GM12878 (cell line): ENCODE data around the gene NHEJ1. TPM values are rescaled to one million over a fixed set of nuclear protein-coding genes. Genes with fewer than 3 reads are reported as not detected.

ENCODE experiments used
- BACH1 ChIP-seq: fragments of 450-650 bp; IDR thresholded peaks from 2 replicates; pipeline ENCODE4 v1.6.1; 2017; ENCODE audit warnings: mild to moderate bottlenecking, borderline replicate concordance
- BHLHE40 ChIP-seq, 2 experiments: fragments of 450-650 bp in 1 of 2; IDR thresholded peaks; 2 replicates each; pipeline ENCODE4 v1.6.1; 2011 to 2017; ENCODE audit warnings: low read depth in 2 of 2, borderline replicate concordance in 1 of 2, improper control_type of control experiment in 1 of 2, low read length in 1 of 2, mild to moderate bottlenecking in 1 of 2
- CHD1 ChIP-seq: IDR thresholded peaks from 2 replicates; pipeline ENCODE4 v1.6.1; 2012; ENCODE audit warnings: low read depth, low read length, improper control_type of control experiment
- EGR1 ChIP-seq, 2 experiments: IDR thresholded peaks; 1 replicate in 1 of 2; 2 replicates in 1 of 2; pipeline ENCODE4 v1.6.1; 2011 to 2012; ENCODE audit warnings: low read depth in 2 of 2, low read length in 2 of 2, borderline replicate concordance in 1 of 2, mild to moderate bottlenecking in 1 of 2, moderate library complexity in 1 of 2
- HDAC2 ChIP-seq: fragments of 200-600 bp; sonication (generic); IDR thresholded peaks from 2 replicates; pipeline ENCODE4 v1.6.1; 2017
- HDAC6 ChIP-seq: fragments of 200-600 bp; sonication (generic); IDR thresholded peaks from one replicate; pipeline ENCODE4 v1.8.0; 2017; ENCODE audit warnings: antibody characterized with exemption; ENCODE audit not compliant: unreplicated experiment
- HSF1 ChIP-seq: fragments of 150-350 bp; IDR thresholded peaks from 2 replicates; pipeline ENCODE4 v1.6.1; 2014; ENCODE audit warnings: mild to moderate bottlenecking, low read depth, low read length
- IKZF1 ChIP-seq: fragments of 450-650 bp; conservative IDR thresholded peaks from 2 replicates; pipeline ENCODE4 v1.6.1; 2017; ENCODE audit warnings: antibody characterized with exemption, mild to moderate bottlenecking
- IKZF2 ChIP-seq, 2 experiments: fragments of 450-650 bp; IDR thresholded peaks; 2 replicates each; pipeline ENCODE4 v1.6.1; 2017; ENCODE audit warnings: mild to moderate bottlenecking in 2 of 2, moderate library complexity in 2 of 2
- JUND ChIP-seq: IDR thresholded peaks from 2 replicates; pipeline ENCODE4 v1.6.1; 2012; ENCODE audit warnings: low read depth, mild to moderate bottlenecking, low read length, improper control_type of control experiment, moderate library complexity
- KDM1A ChIP-seq: fragments of 200-600 bp; sonication (generic); IDR thresholded peaks from 2 replicates; pipeline ENCODE4 v1.6.1; 2016; ENCODE audit warnings: borderline replicate concordance
- KLF5 ChIP-seq: fragments of 450-650 bp; IDR thresholded peaks from 2 replicates; pipeline ENCODE4 v1.6.1; 2014; ENCODE audit warnings: mild to moderate bottlenecking; ENCODE audit not compliant: partially characterized antibody
- MEF2A ChIP-seq: IDR thresholded peaks from 2 replicates; pipeline ENCODE4 v1.6.1; 2011; ENCODE audit warnings: low read depth, mild to moderate bottlenecking, low read length, moderate library complexity; ENCODE audit not compliant: insufficient read depth
- NFIC ChIP-seq: IDR thresholded peaks from 2 replicates; pipeline ENCODE4 v1.6.1; 2012; ENCODE audit warnings: low read depth, mild to moderate bottlenecking, inconsistent platforms, low read length, moderate library complexity
- NR2C1 ChIP-seq: fragments of 450-650 bp; IDR thresholded peaks from 2 replicates; pipeline ENCODE4 v1.6.1; 2017; ENCODE audit warnings: antibody characterized with exemption, mild to moderate bottlenecking, moderate library complexity
- PAX5 ChIP-seq: IDR thresholded peaks from 2 replicates; pipeline ENCODE4 v1.6.1; 2011; ENCODE audit warnings: low read depth, low read length, borderline replicate concordance
- PML ChIP-seq: IDR thresholded peaks from 2 replicates; pipeline ENCODE4 v1.6.1; 2012; ENCODE audit warnings: low read length, inconsistent platforms
- SMARCA5 ChIP-seq: fragments of 450-650 bp; IDR thresholded peaks from 2 replicates; pipeline ENCODE4 v1.6.1; 2017; ENCODE audit warnings: mild to moderate bottlenecking
- SMC3 ChIP-seq: IDR thresholded peaks from 2 replicates; pipeline ENCODE4 v1.6.1; 2011; ENCODE audit warnings: low read length, improper control_type of control experiment, borderline replicate concordance
- SP1 ChIP-seq: IDR thresholded peaks from one replicate; pipeline ENCODE4 v1.6.1; 2011; ENCODE audit warnings: low read depth, low read length
- SPI1 ChIP-seq: IDR thresholded peaks from 2 replicates; pipeline ENCODE4 v1.6.1; 2011; ENCODE audit warnings: low read depth, mild to moderate bottlenecking, low read length, moderate library complexity, borderline replicate concordance; ENCODE audit not compliant: insufficient read depth
- SRF ChIP-seq, 2 experiments: IDR thresholded peaks; 2 replicates each; pipeline ENCODE4 v1.6.1; 2011; ENCODE audit warnings: low read depth in 2 of 2, low read length in 2 of 2, mild to moderate bottlenecking in 1 of 2, moderate library complexity in 1 of 2
- YBX1 ChIP-seq: fragments of 450-650 bp; IDR thresholded peaks from 2 replicates; pipeline ENCODE4 v1.6.1; 2016; ENCODE audit warnings: antibody characterized with exemption
- YY1 ChIP-seq: IDR thresholded peaks from 2 replicates; pipeline ENCODE4 v1.6.1; 2011; ENCODE audit warnings: low read depth, mild to moderate bottlenecking, low read length
- ZBTB40 ChIP-seq: fragments of 450-650 bp; IDR thresholded peaks from 2 replicates; pipeline ENCODE4 v1.6.1; 2016; ENCODE audit warnings: mild to moderate bottlenecking, moderate library complexity, borderline replicate concordance
- ZNF207 ChIP-seq: fragments of 450-650 bp; IDR thresholded peaks from 2 replicates; pipeline ENCODE4 v1.6.1; 2014; ENCODE audit warnings: antibody characterized with exemption, mild to moderate bottlenecking, borderline replicate concordance
- ZNF622 ChIP-seq: fragments of 450-650 bp; IDR thresholded peaks from 2 replicates; pipeline ENCODE4 v1.6.1; 2017; ENCODE audit warnings: mild to moderate bottlenecking, inconsistent platforms
- polyA plus RNA-seq, 11 experiments: library from polyadenylated mRNA; depleted of rRNA in 4 of 11; unstranded in 6 of 11; stranded (reverse) in 5 of 11; fragments of >200 nt; fragmentation: Nextera tagmentation in 4 of 11; fragmentation: Illumina TruSeq in 1 of 11; extraction: Ambion mirVana in 4 of 11; extraction: Trizol in 1 of 11; gene quantifications; 1 replicate in 1 of 11; 2 replicates in 10 of 11; pipeline versions ENCODE4 v1.2.1 to v1.2.3, GENCODE V29; 2011 to 2016; ENCODE audit warnings: inconsistent platforms in 2 of 11, missing spikeins in 2 of 11, low read depth in 1 of 11
- total RNA-seq, 4 experiments: library from RNA; depleted of rRNA in 3 of 4; stranded (reverse); fragments of >200 nt in 3 of 4; fragmentation: Illumina TruSeq in 1 of 4; extraction: Trizol in 1 of 4; gene quantifications; 2 replicates each; pipeline versions ENCODE4 v1.2.1 to v1.2.3, GENCODE V29; 2013 to 2021

Gene NHEJ1
- total and polyA plus RNA-seq, 10 of the 15 experiments (the other 5 are each of a cell fraction or from before 2014, with no cell fraction given) = 11.8 to 20.2 (median 17.0) TPM

GRCh38 chr2:219177552-219178376 is 17.1 kb upstream of the NHEJ1 start, which contains the start of gene RETREG2 (continued):
- TF ChIP-seq SMC3 (no peak), SMARCA5 (peak; percentile 75; the same call in 1 of the 2 replicates), YBX1 (no peak), HDAC6 (no peak), CHD1 (peak; percentile 70; the same call in 1 of the 2 replicates), BHLHE40 (IDR thresholded peaks at IDR 0.05; ENCODE audit: borderline replicate concordance in 1 of 2, low read depth in 2 of 2, low read length in 1 of 2) (peak; percentile 93 to 100), YY1 (peak; percentile 53; the same call in 1 of the 2 replicates), SP1 (no peak), ZBTB40 (no peak), JUND (no peak), NR2C1 (no peak), KLF5 (no peak), PML (no peak), ZNF622 (no peak), NFIC (no peak), HSF1 (no peak), MEF2A (no peak), KDM1A (no peak), EGR1 (IDR thresholded peaks at IDR 0.05; ENCODE audit: borderline replicate concordance in 1 of 2, low read depth in 2 of 2, low read length in 2 of 2) (no peak; a peak in 1 of 3 replicates), IKZF2 (IDR thresholded peaks at IDR 0.05) (peak; percentile 68 to 73), SRF (IDR thresholded peaks at IDR 0.05; ENCODE audit: low read depth in 2 of 2, low read length in 2 of 2) (no peak), IKZF1 (peak; percentile 89), HDAC2 (no peak), SPI1 (peak; percentile 66), BACH1 (peak; percentile 50; the same call in 1 of the 2 replicates), PAX5 (0 out of 2 replicates have a peak, but pooled peaks have one; percentile 12), ZNF207 (peak; percentile 89; the same call in 1 of the 2 replicates)
